ENCODE data around the gene UACA.

GRCh38 chr15:70701171-70701570 lies 62.2 kb downstream of the UACA start:
- no peak for TF ChIP-seq POLR2A (IDR thresholded peaks at IDR 0.05)
- TF ChIP-seq EP300 (IDR thresholded peaks at IDR 0.05) = no peak

Data from stomach (tissue), 4 donors.